MM.1S (cell line): Measurements from ENCODE around the gene TRHDE.

Source experiments
- DNase-seq: peaks from one replicate; pipeline ENCODE4 v3.0.0-alpha.2; 2015
- H2AFZ ChIP-seq: fragments of 300-600 bp; sonication (generic); 2 replicates; pipeline ENCODE4 v1.6.0; 2016; ENCODE audit warnings: antibody characterized with exemption, low read length
- H3F3A ChIP-seq: fragments of 300-600 bp; sonication (generic); 2 replicates; pipeline ENCODE4 v1.6.1; 2016; ENCODE audit warnings: mild to moderate bottlenecking, antibody characterized with exemption, low read length, moderate library complexity, mixed read lengths; ENCODE audit not compliant: insufficient read depth
- H3K27ac ChIP-seq: fragments of 300-600 bp; sonication (generic); 2 replicates; pipeline ENCODE4 v1.5.1; 2016; ENCODE audit warnings: mild to moderate bottlenecking, low read length
- H3K27me3 ChIP-seq: fragments of 300-600 bp; sonication (generic); replicated peaks from 2 replicates; pipeline ENCODE4 v1.6.0; 2016; ENCODE audit warnings: low read length; ENCODE audit not compliant: insufficient read depth
- H3K36me3 ChIP-seq: fragments of 300-600 bp; sonication (generic); replicated peaks from 2 replicates; pipeline ENCODE4 v1.6.1; 2016; ENCODE audit warnings: mild to moderate bottlenecking, low read length, mixed read lengths; ENCODE audit not compliant: insufficient read depth
- H3K4me1 ChIP-seq: fragments of 300-600 bp; sonication (generic); 2 replicates; pipeline ENCODE4 v1.6.1; 2016; ENCODE audit warnings: low read length, mixed read lengths
- H3K4me2 ChIP-seq: fragments of 300-600 bp; sonication (generic); 2 replicates; pipeline ENCODE4 v1.6.0; 2016; ENCODE audit warnings: low read depth, low read length
- H3K4me3 ChIP-seq: fragments of 300-600 bp; sonication (generic); 2 replicates; pipeline ENCODE4 v1.5.1; 2016; ENCODE audit warnings: low read length, mixed read lengths
- H3K79me2 ChIP-seq: fragments of 300-600 bp; sonication (generic); 2 replicates; pipeline ENCODE4 v1.6.1; 2016; ENCODE audit warnings: mixed run types, low read length, mixed read lengths
- H3K9ac ChIP-seq: fragments of 300-600 bp; sonication (generic); 2 replicates; pipeline ENCODE4 v1.6.1; 2016; ENCODE audit warnings: low read length, mixed read lengths
- H3K9me2 ChIP-seq: fragments of 300-600 bp; sonication (generic); replicated peaks from 2 replicates; pipeline ENCODE4 v1.6.1; 2016; ENCODE audit warnings: mild to moderate bottlenecking, low read length, mixed read lengths; ENCODE audit not compliant: insufficient read depth
- H3K9me3 ChIP-seq: fragments of 300-600 bp; sonication (generic); replicated peaks from 2 replicates; pipeline ENCODE4 v1.6.1; 2016; ENCODE audit warnings: mild to moderate bottlenecking, low read length, mixed read lengths; ENCODE audit not compliant: insufficient read depth
- H4K20me1 ChIP-seq: fragments of 300-600 bp; sonication (generic); 2 replicates; pipeline ENCODE4 v1.6.1; 2016; ENCODE audit warnings: mild to moderate bottlenecking, low read length, moderate library complexity, mixed read lengths; ENCODE audit not compliant: insufficient read depth
- EZH2 ChIP-seq: fragments of 300-600 bp; sonication (generic); optimal IDR thresholded peaks from 2 replicates; pipeline ENCODE3; 2017; ENCODE audit warnings: low read depth, mild to moderate bottlenecking, antibody characterized with exemption, low read length, mixed read lengths
- EZH2phosphoT487 ChIP-seq: fragments of 300-600 bp; sonication (generic); IDR thresholded peaks from 2 replicates; pipeline ENCODE4 v1.6.1; 2018; ENCODE audit warnings: antibody characterized with exemption, low read length
- TF ChIP-seq, protein P1 (sequence below): fragments of 300-600 bp; sonication (generic); IDR thresholded peaks from 2 replicates; pipeline ENCODE4 v1.5.1; 2016; ENCODE audit warnings: antibody characterized with exemption, low read length, mixed read lengths

Gene TRHDE

GRCh38 chr12:72267974-72268373 is 4.2 kb upstream of the TRHDE start:
- no peaks in the 10 kb centered on the region for H3F3A ChIP-seq
- H3K79me2 ChIP-seq = no peaks in the 10 kb centered on the region
- H3K27me3 ChIP-seq = no peaks in the 10 kb centered on the region
- H3K9me3 ChIP-seq = no peaks in the 10 kb centered on the region
- TF ChIP-seq EZH2 (no peak), EZH2phosphoT487 (no peak)
- TF ChIP-seq, protein P1, sequence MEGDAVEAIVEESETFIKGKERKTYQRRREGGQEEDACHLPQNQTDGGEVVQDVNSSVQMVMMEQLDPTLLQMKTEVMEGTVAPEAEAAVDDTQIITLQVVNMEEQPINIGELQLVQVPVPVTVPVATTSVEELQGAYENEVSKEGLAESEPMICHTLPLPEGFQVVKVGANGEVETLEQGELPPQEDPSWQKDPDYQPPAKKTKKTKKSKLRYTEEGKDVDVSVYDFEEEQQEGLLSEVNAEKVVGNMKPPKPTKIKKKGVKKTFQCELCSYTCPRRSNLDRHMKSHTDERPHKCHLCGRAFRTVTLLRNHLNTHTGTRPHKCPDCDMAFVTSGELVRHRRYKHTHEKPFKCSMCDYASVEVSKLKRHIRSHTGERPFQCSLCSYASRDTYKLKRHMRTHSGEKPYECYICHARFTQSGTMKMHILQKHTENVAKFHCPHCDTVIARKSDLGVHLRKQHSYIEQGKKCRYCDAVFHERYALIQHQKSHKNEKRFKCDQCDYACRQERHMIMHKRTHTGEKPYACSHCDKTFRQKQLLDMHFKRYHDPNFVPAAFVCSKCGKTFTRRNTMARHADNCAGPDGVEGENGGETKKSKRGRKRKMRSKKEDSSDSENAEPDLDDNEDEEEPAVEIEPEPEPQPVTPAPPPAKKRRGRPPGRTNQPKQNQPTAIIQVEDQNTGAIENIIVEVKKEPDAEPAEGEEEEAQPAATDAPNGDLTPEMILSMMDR = no peak
- no peak overlapping the region for H2AFZ ChIP-seq
- no peak overlapping the region for H3K9ac ChIP-seq
- no peaks in the 10 kb centered on the region for H4K20me1 ChIP-seq
- H3K27ac ChIP-seq = no peak overlapping the region
- DNase-seq = no peak
- H3K36me3 ChIP-seq = no peaks in the 10 kb centered on the region
- H3K4me3 ChIP-seq = no peak overlapping the region
- no peak overlapping the region for H3K4me2 ChIP-seq
- H3K9me2 ChIP-seq = no peaks in the 10 kb centered on the region
- no peaks in the 10 kb centered on the region for H3K4me1 ChIP-seq

DNA sequence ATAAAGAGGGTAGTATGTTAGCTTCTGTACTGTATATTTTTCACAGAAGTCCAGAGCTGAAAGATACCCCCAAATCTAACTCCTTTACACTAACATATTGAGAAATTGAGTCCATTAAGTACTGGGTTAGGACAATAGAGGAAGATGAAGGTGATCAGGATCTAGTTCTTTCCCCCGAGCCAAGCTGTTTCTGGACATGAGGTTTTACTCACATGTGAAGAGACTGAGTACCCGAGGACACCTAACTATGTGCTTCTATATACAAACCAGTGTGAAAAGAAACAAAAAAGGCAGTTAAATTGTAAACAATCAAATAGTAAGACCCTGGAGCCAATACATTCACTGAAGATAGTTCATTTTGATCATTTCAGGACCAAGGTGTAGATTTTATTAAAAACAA is 3.8 kb upstream of the TRHDE start:
- H3K27me3 ChIP-seq = no peaks in the 10 kb centered on the region
- no peaks in the 10 kb centered on the region for H3F3A ChIP-seq
- H3K27ac ChIP-seq = no peak overlapping the region
- no peaks in the 10 kb centered on the region for H3K4me1 ChIP-seq
- H3K79me2 ChIP-seq = no peaks in the 10 kb centered on the region
- no peak overlapping the region for H3K4me2 ChIP-seq
- H3K9me2 ChIP-seq = no peaks in the 10 kb centered on the region
- no peaks in the 10 kb centered on the region for H3K36me3 ChIP-seq
- H3K9me3 ChIP-seq = no peaks in the 10 kb centered on the region
- TF ChIP-seq, protein P1 = no peak
- TF ChIP-seq EZH2 (no peak), EZH2phosphoT487 (no peak)
- H3K9ac ChIP-seq = no peak overlapping the region
- H3K4me3 ChIP-seq = no peak overlapping the region
- DNase-seq = no peak
- no peaks in the 10 kb centered on the region for H4K20me1 ChIP-seq
- no peak overlapping the region for H2AFZ ChIP-seq

GRCh38 chr12:72269491-72269890 is 2.7 kb upstream of the TRHDE start:
- H2AFZ ChIP-seq = no peak overlapping the region
- no peak for DNase-seq
- TF ChIP-seq, protein P1 = no peak
- TF ChIP-seq EZH2phosphoT487 = no peak
- no peaks in the 10 kb centered on the region for H3K4me1 ChIP-seq
- no peaks in the 10 kb centered on the region for H3K9me2 ChIP-seq
- no peaks in the 10 kb centered on the region for H3K36me3 ChIP-seq
- H4K20me1 ChIP-seq = no peaks in the 10 kb centered on the region
- H3K79me2 ChIP-seq = no peaks in the 10 kb centered on the region
- no peak overlapping the region for H3K4me2 ChIP-seq
- no peaks in the 10 kb centered on the region for H3K27me3 ChIP-seq
- no peaks in the 10 kb centered on the region for H3F3A ChIP-seq
- no peak overlapping the region for H3K27ac ChIP-seq
- H3K9me3 ChIP-seq = no peaks in the 10 kb centered on the region
- no peak overlapping the region for H3K4me3 ChIP-seq
- H3K9ac ChIP-seq = no peak overlapping the region

GRCh38 chr12:72270246-72270645 is 1.9 kb upstream of the TRHDE start:
- no peak overlapping the region for H3K27ac ChIP-seq
- no peaks in the 10 kb centered on the region for H3K79me2 ChIP-seq
- no peaks in the 10 kb centered on the region for H3K9me2 ChIP-seq
- H4K20me1 ChIP-seq = no peaks in the 10 kb centered on the region
- no peaks in the 10 kb centered on the region for H3K27me3 ChIP-seq
- H3K4me2 ChIP-seq = no peak overlapping the region
- no peak overlapping the region for H2AFZ ChIP-seq
- no peaks in the 10 kb centered on the region for H3F3A ChIP-seq
- no peak overlapping the region for H3K9ac ChIP-seq
- no peak overlapping the region for H3K4me3 ChIP-seq
- H3K9me3 ChIP-seq = no peaks in the 10 kb centered on the region
- no peaks in the 10 kb centered on the region for H3K4me1 ChIP-seq
- TF ChIP-seq EZH2phosphoT487 = no peak
- TF ChIP-seq, protein P1 = no peak
- no peak for TF ChIP-seq EZH2
- H3K36me3 ChIP-seq = no peaks in the 10 kb centered on the region
- DNase-seq = no peak
